Hepatocyte (in vitro differentiated cells): Measurements from ENCODE around the gene TNFRSF13B.

Experiments used
- EZH2 ChIP-seq: fragments of 200-600 bp; sonication (generic); IDR thresholded peaks from 2 replicates; pipeline ENCODE4 v1.6.1; 2016; ENCODE audit warnings: antibody characterized with exemption, mild to moderate bottlenecking, borderline replicate concordance
- EZH2phosphoT487 ChIP-seq: fragments of 200-600 bp; sonication (generic); IDR thresholded peaks from one replicate; pipeline ENCODE4 v1.6.1; 2018; ENCODE audit warnings: antibody characterized with exemption, mild to moderate bottlenecking, low read depth, moderate library complexity; ENCODE audit not compliant: unreplicated experiment, severe bottlenecking
- TF ChIP-seq, protein P1 (sequence below): fragments of 200-600 bp; sonication (generic); IDR thresholded peaks from 2 replicates; pipeline ENCODE4 v1.5.1; 2016; ENCODE audit warnings: antibody characterized with exemption, mild to moderate bottlenecking; ENCODE audit not compliant: poor library complexity

DNA sequence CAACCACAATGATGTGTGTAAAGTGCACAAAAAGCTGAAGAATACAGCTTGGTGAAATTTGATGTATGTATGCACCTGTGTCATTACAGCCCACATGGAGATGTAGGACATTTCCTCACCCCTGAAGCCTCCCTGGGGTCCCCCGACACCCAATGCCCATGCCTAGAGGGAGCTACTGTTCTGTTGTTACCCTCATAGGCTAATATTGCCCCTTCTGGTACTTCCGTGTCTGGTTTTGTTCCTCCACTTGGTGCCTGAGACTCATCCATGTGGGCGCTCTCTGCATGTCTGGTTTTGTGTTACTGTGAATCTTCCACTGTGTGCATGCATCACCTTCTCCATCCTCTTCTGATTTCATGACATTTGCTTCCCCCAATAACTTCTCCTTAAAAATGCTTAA lies 18.6 kb downstream of the TNFRSF13B start:
- TF ChIP-seq, protein P1, sequence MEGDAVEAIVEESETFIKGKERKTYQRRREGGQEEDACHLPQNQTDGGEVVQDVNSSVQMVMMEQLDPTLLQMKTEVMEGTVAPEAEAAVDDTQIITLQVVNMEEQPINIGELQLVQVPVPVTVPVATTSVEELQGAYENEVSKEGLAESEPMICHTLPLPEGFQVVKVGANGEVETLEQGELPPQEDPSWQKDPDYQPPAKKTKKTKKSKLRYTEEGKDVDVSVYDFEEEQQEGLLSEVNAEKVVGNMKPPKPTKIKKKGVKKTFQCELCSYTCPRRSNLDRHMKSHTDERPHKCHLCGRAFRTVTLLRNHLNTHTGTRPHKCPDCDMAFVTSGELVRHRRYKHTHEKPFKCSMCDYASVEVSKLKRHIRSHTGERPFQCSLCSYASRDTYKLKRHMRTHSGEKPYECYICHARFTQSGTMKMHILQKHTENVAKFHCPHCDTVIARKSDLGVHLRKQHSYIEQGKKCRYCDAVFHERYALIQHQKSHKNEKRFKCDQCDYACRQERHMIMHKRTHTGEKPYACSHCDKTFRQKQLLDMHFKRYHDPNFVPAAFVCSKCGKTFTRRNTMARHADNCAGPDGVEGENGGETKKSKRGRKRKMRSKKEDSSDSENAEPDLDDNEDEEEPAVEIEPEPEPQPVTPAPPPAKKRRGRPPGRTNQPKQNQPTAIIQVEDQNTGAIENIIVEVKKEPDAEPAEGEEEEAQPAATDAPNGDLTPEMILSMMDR, result no peak
- TF ChIP-seq EZH2 (no peak), EZH2phosphoT487 (no peak)
